Measurements from ENCODE around the gene CAMK1.

DNA sequence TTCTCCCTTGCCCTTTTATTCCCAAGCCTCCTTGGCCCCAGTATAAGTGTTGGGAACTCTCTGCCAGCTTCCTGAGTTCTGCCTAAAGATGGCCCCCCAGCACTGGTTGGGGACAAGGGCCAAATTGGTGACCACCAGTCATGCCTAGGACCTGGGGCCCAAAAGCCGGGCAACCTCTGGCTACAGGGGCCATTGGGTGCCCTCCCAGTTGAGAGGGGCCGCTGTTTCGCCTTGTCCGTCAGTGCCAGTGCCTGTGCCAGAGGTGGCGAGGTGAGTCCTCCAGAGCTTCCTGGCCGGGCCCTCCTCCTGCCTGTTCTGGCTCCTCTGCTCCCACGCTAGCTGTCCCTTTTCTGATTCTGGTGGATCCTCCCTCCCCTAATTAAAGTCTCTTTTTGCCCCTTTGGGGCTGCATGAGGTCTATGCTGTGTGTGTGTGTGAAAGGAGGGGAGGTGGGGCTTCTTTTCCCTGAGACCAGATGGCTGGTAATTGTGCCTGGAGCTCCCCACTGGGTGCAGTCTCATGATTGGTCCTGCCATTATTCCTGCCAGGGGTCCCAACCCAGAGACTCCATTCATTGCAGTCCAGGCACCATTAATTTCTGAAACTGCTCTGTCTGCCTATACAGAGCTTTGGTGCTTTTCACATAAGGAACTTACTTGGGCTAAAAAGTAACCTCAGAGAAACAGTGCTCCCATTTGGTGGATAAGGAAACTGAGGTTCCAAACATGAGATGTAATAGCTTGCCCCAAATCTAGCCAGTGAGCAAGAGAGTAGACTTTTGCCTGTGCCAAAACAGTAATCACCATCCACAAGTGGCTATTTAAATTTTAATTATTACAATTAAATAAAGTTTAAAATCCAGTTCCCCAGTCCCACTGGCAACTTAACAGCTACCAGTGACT lies 37.2 kb upstream of the CAMK1 start:
- no peak for TF ChIP-seq ATF4 (CRISPR knock-in tag; IDR thresholded peaks at IDR 0.05)
- no peak for TF ChIP-seq ZFX (CRISPR knock-in tag; IDR thresholded peaks at IDR 0.05)
- TF ChIP-seq FOXM1 (IDR thresholded peaks at IDR 0.05; ENCODE audit: low read depth), result no peak
- no peak for TF ChIP-seq FOXM1 (CRISPR knock-in tag; IDR thresholded peaks at IDR 0.05; ENCODE audit: low read depth)
- no peak for TF ChIP-seq ZNF77 (CRISPR knock-in tag; IDR thresholded peaks at IDR 0.05)
